Activated CD8-positive, alpha-beta memory T cell treated with anti-CD3 and anti-CD28 coated beads for 36 hours (primary cell): ENCODE measurements around the gene APOE. TPM values are rescaled to one million over a fixed set of nuclear protein-coding genes. Genes with fewer than 3 reads are reported as not detected.
"Not testable (repeated sequence)": the region's sequence is repeated elsewhere in the genome, so short reads cannot be mapped to it uniquely, and the experiment has no call there.

Experiments
- CTCF ChIA-PET: fragments of 350-600 bp; sonication (Branson Sonifier 250); formaldehyde crosslinking; loops from one replicate; lab custom pipeline; 2021; ENCODE audit warnings: antibody characterized with exemption; lab: Charles Lee
- POLR2A ChIA-PET: fragments of 350-600 bp; sonication (Branson Sonifier 250); formaldehyde crosslinking; loops from one replicate; lab custom pipeline; 2021; ENCODE audit warnings: antibody characterized with exemption; lab: Charles Lee
- total RNA-seq, 2 experiments: library from RNA; stranded (reverse); gene quantifications; one replicate each; pipeline ENCODE4 v1.2.3, GENCODE V29; 2021

APOE gene
- total RNA-seq, 2 experiments from 2014 or later, result 0.32 to 0.34 TPM

DNA sequence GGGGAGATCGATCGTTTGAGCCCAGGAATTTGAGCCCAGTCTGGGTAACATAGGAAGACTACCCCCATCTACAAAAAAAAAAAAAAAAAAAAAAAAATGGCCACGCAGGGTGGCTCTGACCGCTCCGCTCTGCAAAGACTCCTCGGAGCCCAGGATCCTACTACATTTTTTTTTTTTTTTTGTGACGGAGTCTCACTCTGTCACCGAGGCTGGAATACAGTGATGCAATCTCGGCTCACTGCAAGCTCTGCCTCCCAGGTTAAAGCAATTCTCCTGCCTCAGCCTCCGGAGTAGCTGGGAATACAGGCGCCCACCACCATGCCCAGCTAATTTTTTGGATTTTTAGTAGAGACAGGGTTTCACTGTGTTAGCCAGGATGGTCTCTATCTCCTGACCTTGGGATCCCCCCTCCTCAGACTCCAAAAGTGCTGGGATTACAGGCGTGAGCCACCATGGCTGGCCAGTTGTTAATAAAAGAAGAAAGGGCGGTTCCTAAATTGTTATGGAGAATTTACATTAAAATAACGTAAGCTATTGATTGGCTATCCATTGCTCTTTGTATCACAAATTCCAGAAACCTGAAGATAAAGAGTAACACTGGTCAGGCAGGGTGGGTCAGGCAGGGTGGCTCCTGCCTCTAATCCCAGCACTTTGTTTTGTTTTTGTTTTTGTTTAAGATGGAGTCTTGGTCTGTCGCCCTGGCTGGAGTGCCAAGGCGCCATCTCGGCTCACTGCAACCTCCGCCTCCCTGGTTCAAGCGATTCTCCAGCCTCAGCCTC, 22.8 kb upstream of the APOE start:
- POLR2A ChIA-PET, CTCF ChIA-PET: not testable (repeated sequence)

DNA sequence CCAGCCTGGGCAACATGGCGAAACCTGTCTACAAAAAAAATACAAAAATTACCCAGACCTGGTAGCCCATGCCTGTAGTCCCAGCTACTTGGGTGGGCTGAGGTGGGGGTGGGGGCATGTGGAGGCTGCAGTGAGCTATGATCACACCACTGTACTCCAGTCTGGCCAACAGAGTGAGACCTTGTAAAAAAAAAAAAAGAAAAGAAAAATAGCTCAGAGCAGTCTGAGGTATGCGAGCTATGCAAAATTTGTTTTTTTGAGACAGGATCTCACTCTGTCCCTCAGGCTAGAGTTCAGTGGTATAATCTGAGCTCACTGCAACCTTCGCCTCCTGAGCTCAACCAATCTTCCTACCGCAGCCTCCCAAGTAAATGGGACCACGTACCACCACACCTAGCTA, 21.7 kb upstream of the APOE start:
- ChIA-PET CTCF (interaction anchor here (1.0 kb wide), 2 partner anchors 8 to 86 kb away, joined by 3 read pairs; no protein-coding TSS in a partner anchor), POLR2A (no interaction called here)

DNA sequence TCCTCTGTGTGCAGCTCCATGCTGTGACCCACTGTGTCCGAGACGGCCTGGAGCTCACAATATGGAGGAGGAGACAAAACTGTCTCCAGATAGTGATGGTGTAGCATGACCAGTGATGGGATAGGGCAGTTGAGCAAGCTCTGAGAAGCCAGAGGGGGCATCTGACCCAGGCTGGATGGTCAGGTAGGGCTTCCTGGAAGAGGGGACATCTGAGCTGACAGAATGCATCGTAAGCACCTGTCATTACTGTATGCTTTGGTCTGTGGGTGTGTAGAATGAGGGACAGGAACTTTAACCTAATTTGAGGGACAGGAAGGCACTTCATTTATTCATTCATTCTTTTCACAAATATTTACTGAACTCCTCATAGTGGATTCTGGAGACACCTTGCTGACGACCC, 21.0 kb upstream of the APOE start:
- ChIA-PET CTCF (interaction anchor here (1.0 kb wide), 1 partner anchor 9 kb away, joined by 3 read pairs; no protein-coding TSS in a partner anchor), POLR2A (no interaction called here)

DNA sequence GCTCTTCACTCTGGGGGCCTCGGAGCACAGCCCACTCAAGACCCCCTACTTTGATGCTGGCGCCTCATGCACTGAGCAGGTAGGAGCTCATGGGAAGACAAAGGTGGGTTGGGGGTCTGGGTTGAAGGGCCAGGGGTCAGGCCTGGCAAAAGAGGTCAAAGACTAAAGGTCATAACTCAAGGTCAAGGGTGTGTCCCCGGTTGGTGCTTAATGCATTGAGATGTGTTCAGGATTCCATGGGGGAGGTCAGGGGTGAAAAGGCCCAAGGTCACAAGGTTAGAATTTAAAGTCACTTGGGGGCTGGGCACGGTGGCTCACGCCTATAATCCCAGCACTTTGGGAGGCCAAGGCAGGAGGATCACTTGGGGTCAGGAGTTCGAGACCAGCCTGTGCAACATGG, 19.5 kb upstream of the APOE start:
- ChIA-PET CTCF (interaction anchor here (0.6 to 1.3 kb wide), 2 partner anchors 18 to 454 kb away, joined by 3 read pairs; no protein-coding TSS in a partner anchor), POLR2A (no interaction called here)

DNA sequence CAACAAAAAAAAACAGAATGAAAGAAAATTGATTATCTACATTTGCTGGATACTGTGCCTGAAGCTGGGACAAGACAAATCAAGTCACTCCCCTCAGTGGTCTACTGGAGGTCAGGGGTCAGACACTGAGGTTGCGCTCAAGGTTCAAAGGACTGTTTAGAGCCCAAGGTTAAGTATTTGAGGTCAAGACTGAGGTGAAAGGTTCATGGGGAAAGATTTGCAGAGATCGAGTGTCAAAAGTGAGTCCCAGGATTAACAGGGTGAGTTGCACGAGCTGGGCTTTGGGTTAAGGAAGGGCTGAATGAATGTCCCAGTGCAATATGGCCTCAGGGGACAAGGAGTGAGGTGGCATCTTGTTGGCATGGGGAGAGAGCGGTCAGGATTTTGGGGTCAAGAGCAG, 17.9 kb upstream of the APOE start:
- POLR2A ChIA-PET, result interaction anchor here (0.6 kb wide), 1 partner anchor 1218 kb away, joined by 9 read pairs; the partner anchor contains the start of gene PLAUR
- CTCF ChIA-PET, result interaction anchor here (1.2 to 1.3 kb wide), 2 partner anchors 16 to 198 kb away, joined by 3 to 4 read pairs; no protein-coding TSS in a partner anchor

DNA sequence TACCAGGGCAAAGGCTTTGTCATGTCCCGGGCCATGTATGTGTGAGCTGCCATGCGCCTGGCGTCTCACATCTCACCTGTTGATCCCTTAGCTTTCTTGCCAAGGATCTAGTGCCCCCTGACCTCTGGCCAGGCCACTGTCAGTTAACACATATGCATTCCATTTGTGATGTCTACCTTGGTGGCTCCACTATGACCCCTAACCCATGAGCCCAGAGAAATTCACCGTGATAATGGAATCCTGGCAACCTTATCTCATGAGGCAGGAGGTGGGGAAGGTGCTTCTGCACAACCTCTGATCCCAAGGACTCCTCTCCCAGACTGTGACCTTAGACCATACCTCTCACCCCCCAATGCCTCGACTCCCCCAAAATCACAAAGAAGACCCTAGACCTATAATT, 17.3 kb upstream of the APOE start:
- ChIA-PET POLR2A (interaction anchor here (0.6 kb wide), 1 partner anchor 1218 kb away, joined by 9 read pairs; the partner anchor contains the start of gene PLAUR), CTCF (interaction anchor here (1.2 kb wide), 1 partner anchor 199 kb away, joined by 4 read pairs; no protein-coding TSS in a partner anchor)

DNA sequence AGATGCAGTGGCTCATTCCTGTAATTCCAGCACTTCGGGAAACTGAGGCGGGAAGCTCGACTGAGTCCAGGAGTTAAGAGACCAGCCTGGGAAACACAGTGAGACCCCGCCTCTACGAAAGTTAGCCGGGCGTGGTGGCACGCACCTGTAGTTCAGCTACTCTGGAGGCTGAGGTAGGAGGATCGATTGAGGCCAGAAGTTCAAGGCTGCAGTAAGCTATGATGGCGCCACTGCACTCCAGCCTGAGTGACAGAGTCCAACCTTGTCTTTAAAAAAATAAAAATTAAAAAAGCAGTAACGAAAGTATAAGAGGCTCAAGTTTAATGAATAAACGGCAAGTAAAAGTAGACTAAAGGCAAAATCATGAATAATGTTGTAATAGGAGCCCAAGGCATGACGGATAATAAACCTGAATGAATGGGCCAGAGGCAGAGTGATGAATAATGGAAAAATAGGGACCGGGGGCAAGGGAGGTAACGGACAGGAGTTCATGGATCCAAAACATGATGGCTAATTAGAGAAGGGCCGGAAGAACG, 15.7 kb upstream of the APOE start:
- ChIA-PET POLR2A (interaction anchor here (0.5 to 1.4 kb wide), 3 partner anchors 20 to 828 kb away, joined by 3 to 6 read pairs (median 3); no protein-coding TSS in a partner anchor), CTCF (interaction anchor here (0.8 to 1.9 kb wide), 4 partner anchors 11 to 119 kb away, joined by 3 to 6 read pairs (median 3); no protein-coding TSS in a partner anchor)

DNA sequence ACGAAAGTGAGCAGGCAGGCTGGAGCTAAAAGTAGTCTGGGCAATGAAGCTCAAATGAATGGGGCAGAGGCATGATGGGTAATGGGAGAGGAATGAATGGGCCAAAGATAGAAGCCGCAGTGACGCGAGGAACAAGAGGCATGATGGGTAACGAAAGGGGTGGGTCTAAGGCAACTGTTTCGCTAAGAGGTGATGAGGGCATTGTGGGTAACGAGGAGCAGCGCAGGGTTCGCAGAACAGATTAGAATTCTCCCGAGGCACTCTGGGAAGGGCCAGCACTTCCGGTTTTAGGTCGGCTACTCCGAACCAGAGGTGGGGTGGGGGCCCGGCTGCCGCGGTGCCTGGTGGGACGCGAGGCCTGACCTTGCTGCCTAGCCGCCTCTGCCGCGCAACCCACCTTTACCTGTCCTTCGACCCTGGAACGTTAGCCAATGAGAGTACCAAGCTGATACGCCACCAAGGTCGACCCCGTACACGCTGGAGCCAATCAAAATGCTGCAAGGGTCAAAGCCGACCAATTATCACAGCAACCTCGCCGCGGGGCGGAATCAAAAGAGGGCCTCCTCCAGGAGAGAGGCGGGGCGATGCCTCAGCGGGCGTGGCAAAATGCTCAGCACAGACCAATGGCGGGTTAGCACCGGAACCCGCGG, 15.1 kb upstream of the APOE start:
- ChIA-PET POLR2A (interaction anchor here (0.7 to 1.4 kb wide), 2 partner anchors 21 to 827 kb away, joined by 3 to 6 read pairs; no protein-coding TSS in a partner anchor), CTCF (interaction anchor here (0.8 to 1.9 kb wide), 4 partner anchors 12 to 120 kb away, joined by 3 to 6 read pairs (median 3); no protein-coding TSS in a partner anchor)

DNA sequence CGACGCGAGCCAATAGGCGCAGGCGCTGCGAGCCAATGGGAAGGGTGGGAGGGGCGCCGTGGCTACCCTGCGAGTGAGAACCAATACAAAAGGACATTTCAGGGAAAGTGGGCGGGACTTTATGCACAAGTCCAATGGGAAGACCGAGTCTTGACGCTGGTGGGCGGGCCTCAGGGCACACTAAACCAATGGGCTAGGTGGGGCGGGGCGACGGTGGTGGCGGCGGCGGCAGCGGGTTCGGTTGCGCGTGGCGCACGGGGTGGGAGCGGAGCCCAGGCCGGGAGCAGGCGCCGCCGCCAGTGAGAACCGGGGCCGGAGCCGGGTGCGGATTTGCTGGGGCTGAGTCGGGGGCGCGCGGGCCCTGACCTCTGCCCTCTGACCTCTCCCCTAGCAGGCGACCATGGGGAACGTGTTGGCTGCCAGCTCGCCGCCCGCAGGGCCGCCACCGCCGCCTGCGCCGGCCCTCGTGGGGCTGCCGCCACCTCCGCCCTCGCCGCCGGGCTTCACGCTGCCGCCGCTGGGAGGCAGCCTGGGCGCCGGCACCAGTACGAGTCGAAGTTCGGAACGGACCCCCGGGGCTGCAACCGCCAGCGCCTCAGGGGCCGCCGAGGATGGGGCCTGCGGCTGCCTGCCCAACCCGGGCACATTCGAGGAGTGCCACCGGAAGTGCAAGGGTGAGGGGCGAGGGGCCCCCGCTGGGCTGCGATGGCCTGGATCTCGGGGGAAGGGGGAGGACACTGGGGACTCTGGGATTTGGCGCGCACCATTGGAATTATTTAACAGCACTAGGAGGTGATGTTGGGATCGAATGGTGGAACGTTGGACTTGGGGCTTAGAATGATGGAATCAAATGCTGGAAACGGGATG, 14.3 kb upstream of the APOE start, which contains the start of gene TOMM40:
TOMM40 (plus strand) TSS at position 239 of the 867 bp plus-strand sequence; CDS start at position 401, 162 bp downstream.
- ChIA-PET POLR2A (interaction anchor here (1.4 kb wide), 1 partner anchor 22 kb away, joined by 6 read pairs; no protein-coding TSS in a partner anchor), CTCF (interaction anchor here (1.3 to 1.9 kb wide), 3 partner anchors 12 to 63 kb away, joined by 3 to 6 read pairs (median 6); partner anchors contain the start of gene APOE)

DNA sequence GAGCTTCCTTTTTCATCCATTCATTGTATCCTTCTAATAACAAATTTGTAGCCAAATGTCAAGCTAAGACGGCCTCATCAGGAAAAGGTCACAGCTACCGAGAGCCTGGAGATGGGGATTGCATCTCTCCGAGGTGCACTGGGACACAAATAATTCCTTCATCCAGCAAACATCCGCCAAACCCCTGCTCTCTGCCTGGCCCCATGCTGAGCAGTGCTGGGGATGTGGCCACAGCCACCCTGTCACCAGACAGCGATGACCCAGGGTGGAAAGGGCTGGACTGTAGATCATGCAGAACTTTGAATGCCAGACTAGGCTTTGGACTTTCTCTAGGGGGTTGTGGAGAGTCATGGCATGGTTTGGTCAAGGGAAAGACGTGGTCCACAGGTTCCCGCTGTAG, 12.7 kb upstream of the APOE start:
- ChIA-PET POLR2A (no interaction called here), CTCF (interaction anchor here (1.1 to 1.3 kb wide), 2 partner anchors 10 to 12 kb away, joined by 6 read pairs; partner anchors contain the start of gene APOE)

DNA sequence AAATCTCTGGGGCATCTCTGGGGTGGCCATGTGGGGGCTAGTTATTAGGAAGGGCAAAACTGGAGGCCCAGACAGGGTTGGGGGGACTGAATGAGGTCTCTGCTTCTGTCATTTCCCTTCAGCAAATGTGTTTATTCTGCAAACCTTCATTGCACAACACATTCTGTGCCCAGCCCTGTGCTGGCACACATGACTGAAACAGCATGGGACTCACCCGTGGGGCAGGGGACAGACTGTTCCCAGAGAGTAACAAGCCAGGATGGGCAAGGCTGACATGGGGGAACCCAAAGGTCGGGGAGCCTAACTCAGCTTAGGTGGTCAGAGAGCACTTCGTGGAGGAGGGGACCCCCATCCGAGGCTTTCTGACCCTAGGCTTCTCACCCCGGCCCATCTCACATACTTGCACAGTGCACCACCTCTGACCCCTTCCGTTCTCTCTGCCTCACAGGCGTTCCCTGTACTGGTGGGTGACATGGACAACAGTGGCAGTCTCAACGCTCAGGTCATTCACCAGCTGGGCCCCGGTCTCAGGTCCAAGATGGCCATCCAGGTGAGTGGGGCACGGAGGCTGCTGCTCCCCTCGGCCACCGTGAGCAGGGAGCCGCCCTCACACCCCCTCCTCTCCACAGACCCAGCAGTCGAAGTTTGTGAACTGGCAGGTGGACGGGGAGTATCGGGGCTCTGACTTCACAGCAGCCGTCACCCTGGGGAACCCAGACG, 12.1 kb upstream of the APOE start:
- POLR2A ChIA-PET, result no interaction called here
- CTCF ChIA-PET, result interaction anchor here (0.9 kb wide), 1 partner anchor 10 kb away, joined by 4 read pairs; no protein-coding TSS in a partner anchor

DNA sequence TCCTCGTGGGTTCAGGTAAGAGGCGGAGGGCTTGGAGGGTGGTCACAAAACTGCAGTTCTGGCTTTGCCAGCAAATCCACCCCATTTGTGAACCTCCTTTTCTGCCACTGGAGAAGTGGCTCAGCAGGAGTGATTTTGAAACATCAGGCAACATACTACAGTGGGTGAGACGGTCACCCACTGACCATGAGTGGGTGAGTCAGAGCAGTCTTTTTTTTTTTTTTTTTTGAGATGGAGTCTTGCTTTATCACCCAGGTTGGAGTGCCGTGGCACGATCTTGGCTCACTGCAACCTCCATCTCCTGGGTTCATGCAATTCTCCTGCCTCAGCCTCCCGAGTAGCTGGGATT, 11.6 kb upstream of the APOE start:
- ChIA-PET CTCF (interaction anchor here (0.9 kb wide), 1 partner anchor 9 kb away, joined by 4 read pairs; no protein-coding TSS in a partner anchor), POLR2A (no interaction called here)

DNA sequence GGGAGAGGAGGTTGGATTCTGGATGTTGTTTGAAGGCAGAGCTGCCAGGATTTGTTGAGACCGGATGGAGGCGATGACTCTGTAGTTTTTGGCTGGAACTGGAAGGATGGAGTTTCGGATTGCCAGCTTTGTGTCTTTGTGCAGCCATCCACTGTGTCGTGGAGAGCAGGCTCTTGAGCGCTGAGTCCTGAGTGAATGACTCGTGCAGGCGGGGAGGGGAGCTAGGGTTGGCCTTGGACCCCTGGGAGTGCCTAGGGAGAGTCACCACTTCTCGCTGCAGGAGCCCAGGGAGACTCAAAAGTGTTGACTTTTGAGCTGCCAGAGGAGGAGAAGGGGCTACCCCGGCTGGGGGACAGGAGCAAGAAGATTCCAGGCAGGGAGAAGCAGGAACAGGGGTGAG, 10.7 kb upstream of the APOE start:
- ChIA-PET POLR2A (no interaction called here), CTCF (interaction anchor here (0.5 to 1.1 kb wide), 2 partner anchors 9 to 183 kb away, joined by 3 to 5 read pairs; no protein-coding TSS in a partner anchor)

DNA sequence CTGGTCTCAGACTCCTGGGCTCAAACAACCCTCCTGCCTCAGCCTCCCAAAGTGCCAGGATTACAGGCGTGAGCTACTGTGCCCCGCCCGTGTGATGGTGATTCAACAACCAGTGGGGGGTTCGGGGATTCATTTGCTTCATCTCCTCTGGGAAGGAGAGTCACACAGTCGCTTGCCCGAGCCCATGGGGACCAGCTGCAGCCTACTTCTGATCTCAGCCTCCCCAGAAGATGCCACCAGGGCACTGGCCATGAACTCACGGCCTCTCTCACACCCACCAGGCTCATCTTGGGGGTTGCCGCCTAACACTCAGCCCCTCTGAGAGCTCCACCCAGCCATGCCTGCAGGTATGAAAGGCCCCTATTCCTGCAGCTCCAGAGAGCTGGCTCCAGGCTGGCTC, 7.8 kb upstream of the APOE start:
- ChIA-PET CTCF (no interaction called here), POLR2A (no interaction called here)

DNA sequence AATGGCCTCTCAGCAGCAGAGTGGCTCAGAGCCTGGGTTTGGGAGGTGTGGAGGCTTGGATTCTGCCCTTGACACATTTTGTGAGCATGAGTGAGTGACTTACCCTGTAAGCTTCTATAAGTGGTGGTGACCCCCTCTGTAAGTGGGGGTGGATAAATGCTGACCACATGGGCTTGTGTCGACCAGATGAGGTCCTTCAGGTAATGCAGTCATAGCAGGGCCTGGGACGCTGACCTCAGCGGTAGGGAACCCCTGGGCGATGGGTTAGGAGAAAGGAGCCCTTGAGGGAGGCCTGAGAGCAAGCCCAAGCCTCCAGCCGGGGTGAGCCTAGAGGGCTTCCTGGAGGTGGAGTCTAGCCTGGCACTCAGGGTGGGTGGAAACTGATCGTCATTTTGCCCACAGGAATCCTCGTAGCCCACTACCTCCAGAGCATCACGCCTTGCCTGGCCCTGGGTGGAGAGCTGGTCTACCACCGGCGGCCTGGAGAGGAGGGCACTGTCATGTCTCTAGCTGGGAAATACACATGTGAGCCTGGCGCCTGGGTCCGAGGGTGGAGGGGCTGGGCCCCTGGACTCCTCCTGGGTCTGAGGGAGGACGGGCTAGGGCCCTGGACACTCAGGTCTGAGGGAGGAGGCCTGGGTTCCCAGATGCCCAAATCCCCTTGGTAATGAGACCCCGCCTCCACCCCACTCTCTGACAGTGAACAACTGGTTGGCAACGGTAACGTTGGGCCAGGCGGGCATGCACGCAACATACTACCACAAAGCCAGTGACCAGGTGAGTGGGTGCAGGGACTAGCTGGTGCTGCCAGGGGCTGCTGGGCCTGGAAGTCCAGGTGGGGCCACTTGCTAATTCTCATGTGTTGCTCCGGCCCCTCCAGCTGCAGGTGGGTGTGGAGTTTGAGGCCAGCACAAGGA, 5.0 kb upstream of the APOE start:
- CTCF ChIA-PET, result interaction anchor here (1.2 kb wide), 1 partner anchor 11 kb away, joined by 5 read pairs; no protein-coding TSS in a partner anchor
- POLR2A ChIA-PET, result no interaction called here

DNA sequence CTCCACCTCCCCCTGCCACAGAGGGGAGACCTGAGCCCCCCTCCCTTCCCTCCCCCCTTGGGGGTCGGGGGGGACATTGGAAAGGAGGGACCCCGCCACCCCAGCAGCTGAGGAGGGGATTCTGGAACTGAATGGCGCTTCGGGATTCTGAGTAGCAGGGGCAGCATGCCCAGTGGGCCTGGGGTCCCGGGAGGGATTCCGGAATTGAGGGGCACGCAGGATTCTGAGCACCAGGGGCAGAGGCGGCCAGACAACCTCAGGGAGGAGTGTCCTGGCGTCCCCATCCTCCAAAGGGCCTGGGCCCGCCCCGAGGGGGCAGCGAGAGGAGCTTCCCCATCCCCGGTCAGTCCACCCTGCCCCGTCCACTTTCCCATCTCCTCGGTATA, 2.4 kb upstream of the APOE start:
- CTCF ChIA-PET, result interaction anchor here (0.9 to 2.3 kb wide), 6 partner anchors 8 to 49 kb away, joined by 4 to 7 read pairs (median 6); no protein-coding TSS in a partner anchor
- POLR2A ChIA-PET, result interaction anchor here (0.7 kb wide), 1 partner anchor 11 kb away, joined by 3 read pairs; no protein-coding TSS in a partner anchor
